OCI-LY1 (cell line): Measurements from ENCODE around the gene CYBRD1.

Source experiments
- CTCF ChIP-seq: fragments of 200-600 bp; sonication (generic), shearing (Covaris generic); IDR thresholded peaks from 2 replicates; pipeline ENCODE4 v1.5.1; 2017; ENCODE audit warnings: mild to moderate bottlenecking, antibody characterized with exemption, low read length, moderate library complexity, mixed read lengths
- EZH2 ChIP-seq: fragments of 200-600 bp; sonication (generic), shearing (Covaris generic); IDR thresholded peaks from 2 replicates; pipeline ENCODE4 v1.8.0; 2017; ENCODE audit warnings: borderline replicate concordance, mixed run types, mild to moderate bottlenecking, antibody characterized with exemption, low read length, moderate library complexity, mixed read lengths

GRCh38 chr2:171595456-171595855 is 73.2 kb downstream of the CYBRD1 start:
- TF ChIP-seq CTCF = no peak
- no peak for TF ChIP-seq EZH2
